Limb (tissue), 2 donors: ENCODE measurements around the gene VSIG4.

Source experiments
- DNase-seq, 2 donors: peaks; one replicate each; pipeline ENCODE4 v3.0.0-alpha.2; 2016; ENCODE audit errors: extremely low spot score in 2 of 2

Gene VSIG4

DNA sequence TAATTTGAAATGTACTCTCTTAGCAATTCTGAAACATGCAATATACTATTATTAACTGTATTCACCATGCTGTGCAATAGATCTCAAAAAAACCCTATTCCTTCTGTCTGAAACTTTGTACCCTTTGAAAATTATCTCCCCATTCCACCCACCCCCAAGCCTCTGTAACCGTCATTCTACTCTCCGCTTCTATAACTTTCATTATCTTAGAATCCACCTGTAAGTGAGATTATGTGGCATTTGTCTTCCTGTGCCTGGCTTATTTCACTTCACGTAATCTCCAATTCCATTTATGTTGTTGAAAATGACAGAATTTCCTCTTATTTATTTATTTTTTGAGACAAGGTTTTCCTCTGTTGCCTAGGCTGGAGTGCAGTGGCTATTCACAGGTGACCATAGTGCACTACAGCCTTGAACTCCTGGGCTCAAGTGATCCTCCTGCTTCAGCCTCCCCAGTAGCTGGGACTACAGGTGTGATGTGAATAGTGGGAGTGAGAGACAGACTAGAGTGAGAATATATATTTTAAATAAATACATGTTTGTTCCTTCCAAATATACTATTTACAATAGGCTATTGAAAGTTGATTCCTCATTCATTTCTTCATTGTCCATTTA is 30.5 kb downstream of the VSIG4 start:
- no peak for DNase-seq

DNA sequence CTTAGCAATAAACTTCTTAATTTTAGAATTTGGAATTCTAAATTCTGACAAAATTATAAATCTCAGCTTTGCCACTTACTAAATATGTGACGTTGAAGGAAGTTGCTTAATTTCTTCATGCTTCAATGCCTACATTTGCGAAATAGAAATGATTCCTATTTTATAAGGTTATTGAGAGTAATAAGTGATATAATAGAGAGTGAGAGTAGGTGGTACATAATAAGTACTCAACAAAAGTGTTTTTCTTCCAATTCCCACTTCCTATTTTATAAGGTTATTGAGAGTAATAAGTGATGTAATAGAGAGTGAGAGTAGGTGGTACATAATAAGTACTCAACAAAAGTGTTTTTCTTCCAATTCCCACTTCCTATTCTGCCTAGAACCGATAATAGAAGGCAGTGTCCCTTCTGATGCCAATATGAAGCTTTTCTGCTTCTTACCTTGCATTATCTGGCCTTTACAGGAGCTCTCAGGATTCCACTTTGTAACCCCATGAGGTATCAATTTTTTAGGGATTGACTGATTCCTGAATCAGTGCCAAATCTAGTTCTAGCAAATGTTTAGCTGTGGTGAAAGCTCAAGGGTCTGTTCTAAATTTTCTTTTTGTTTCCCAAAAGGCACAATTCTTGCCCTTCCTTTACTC is 31.4 kb downstream of the VSIG4 start:
- no peak for DNase-seq

DNA sequence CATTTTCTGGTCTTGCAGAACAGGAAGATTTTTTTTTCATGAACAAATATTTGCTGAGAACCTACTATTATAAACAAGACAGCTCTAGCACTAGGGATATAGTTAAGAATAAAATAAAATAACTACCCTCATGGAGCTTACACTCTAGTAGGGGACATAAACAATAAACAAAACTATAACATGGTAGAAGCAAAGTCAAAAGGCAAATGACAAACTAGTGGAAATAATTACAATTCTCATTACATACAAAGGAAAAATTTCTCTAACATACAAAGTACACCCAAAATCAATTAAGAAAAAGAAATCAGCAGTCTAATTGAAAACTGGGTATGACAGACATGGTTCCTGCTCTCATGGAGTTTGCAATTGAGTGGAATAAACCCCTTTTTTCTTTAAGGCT is 32.0 kb downstream of the VSIG4 start:
- DNase-seq: no peak

DNA sequence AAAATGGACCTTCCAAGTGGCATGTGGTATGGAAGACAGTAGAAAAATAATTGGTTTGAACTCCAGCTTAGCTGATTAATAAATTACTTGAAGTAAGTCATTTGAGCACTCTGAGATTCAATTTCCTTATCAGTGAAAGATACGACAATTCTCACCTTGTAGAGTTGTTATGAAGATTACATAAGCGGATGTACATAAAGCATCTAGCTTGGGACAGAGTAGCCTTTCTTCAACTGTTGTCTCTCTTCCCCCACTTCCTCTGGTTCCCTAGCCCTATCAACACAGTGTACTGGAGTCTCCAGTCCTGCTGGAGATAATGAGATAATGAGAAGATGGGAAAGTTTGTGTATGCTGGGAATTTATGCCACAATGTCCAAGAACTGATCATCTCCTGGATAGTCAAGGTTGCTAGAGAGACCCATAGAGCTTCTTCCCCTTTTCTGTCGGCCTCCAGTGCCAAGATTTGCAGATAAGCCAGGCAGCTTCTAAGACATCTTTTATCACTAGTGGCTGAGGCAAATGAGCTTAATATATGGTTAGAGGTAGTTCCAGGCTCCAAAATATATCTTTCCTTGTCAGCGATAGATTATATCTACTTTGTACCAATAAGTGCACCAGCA is 33.9 kb downstream of the VSIG4 start:
- DNase-seq: no peak

DNA sequence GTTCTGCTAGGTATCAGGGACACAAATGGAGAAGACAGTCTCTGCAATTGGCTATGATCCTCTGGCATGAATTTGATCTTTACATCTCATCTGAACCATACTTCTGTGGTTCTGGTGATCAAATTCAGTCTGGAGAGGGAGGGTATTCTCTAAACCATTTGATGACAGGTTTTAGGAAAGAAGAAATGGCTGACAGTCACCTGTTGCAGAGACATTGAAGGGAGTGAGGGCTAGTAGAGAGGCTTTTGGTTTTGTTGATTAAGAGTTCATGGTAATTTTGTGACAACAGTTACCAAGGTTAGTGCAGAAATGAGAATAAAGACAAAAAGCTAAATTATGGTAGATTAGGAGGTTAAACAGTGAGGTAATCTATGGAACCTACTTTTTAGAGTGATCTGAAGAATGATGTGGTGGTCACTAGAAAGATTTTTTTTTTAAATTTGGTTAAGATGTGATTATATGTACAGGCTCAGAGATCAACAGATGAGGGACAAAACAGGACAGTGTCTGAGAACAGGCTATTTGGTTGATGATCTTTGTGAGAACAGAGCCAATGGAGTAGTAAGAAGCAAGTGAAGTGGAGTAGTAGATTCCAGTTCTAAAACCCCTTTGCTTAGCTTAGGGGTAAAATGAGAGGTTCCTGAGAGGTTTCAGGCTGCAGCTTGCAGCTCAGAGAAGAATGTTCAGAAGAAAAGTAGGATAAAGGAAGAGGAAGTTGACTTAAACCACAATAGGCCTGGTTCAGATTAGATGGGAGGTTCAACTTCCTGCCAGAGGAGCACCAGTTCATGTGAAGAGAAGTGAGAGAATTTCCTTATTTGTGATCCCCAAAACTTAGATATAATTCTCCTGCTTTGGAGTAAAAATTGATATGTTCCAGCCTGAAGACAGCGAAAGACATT is 34.7 kb downstream of the VSIG4 start:
- DNase-seq: no peak

DNA sequence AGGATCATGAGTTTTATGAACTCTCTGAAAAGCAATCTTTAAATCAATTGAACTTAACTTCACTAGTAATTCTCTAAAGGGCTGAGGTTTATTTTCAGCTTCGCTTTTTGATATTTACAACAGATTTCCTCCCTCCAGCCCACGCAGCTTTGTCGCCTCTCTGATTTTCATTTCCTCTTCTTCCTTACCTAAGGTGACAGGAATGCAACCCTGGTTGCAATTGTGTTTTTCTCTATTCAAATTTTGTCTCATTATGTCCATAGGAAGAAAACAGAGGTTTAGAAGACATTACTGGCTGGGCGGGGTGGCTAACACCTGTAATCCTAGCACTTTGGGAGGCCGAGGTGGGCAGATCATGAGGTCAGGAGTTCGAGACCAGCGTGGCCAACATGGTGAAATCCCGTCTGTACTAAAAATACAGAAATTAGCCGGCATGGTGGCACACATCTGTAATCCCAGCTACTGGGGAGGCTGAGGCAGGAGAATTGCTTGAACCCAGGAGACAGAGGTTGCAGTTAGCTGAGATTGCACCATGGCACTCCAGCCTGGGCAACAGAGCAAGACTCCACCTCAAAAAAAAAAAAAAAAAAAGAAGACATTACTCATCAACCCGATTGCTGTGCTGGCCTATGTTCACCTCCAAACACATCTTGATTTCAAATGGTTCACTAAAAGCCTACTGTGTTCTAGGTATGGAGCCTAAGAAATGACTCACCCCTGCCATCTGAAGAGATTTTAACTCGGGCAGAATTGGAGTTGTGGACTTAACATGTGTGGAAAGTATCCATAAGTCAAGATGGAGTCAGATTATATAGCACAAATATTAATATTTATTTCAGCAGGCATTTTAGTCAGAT is 36.8 kb downstream of the VSIG4 start:
- DNase-seq: no peak

DNA sequence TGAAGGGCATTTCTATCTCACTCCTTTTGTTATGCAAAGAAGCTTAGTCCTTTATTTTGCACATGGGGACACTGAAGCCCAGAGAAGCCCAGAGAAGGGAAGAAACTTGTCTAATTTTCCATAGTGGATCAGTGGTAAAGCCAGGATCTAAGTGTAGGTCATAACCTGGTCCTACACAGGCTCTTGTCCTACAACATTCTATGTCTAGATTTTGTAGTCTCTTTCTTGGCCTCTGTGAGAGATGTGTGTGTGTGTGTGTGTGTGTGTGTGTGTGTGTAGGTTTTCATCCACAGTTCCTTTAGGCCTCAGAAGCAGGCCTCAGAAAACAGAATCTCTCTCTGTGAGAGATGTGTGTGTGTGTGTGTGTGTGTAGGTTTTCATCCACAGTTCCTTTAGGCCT is 38.3 kb downstream of the VSIG4 start:
- DNase-seq: no peak

DNA sequence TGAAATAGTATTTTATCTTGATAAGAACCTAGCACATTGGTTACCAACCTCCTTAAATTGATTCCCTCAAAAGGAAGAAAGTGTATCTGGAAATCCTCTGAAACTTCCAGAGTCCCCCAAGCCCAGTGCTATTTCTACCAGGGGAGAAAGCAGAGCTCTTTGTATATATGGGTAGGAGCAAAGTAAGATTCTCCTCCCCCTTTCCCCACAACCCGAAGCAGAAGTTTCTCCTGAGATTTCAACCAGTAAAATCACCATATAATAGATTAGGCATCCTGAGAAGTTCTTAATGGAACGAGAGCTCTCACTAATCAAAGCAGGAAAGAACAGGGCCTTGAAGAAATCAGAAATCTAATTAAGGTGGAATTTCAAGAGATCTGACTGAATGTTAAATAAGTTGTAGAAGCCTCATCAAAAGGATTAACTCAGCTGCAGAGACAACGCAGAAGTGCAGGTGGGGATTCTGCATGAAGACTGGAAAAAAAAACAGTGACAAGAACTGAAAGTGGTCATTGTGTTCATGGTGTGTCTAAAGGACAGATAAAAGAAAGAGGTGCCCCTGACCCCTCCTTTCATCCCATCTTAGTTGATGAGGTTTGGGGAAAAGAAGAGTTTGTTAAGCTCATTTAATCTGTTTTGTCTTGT is 39.1 kb downstream of the VSIG4 start:
- no peak for DNase-seq

DNA sequence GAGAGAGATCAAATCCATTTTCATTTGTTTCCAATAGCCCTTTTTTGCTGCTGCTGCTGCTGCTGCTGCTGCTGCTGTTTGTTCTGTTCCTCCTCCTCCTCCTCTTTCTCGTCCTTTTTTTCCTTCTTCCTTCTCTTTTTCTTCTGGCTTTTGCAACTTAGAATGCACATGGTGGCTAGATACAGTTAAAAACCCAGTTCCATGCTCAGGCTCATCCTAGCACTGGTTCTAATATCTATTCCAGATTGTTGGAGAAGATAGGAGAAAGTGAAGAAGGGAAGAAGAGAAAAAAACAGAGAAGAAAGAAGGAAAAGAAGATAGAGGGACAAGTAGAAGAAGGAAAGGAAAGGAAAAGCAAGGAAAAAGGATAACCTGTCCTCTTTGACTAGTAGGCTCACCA is 39.7 kb downstream of the VSIG4 start:
- no peak for DNase-seq

DNA sequence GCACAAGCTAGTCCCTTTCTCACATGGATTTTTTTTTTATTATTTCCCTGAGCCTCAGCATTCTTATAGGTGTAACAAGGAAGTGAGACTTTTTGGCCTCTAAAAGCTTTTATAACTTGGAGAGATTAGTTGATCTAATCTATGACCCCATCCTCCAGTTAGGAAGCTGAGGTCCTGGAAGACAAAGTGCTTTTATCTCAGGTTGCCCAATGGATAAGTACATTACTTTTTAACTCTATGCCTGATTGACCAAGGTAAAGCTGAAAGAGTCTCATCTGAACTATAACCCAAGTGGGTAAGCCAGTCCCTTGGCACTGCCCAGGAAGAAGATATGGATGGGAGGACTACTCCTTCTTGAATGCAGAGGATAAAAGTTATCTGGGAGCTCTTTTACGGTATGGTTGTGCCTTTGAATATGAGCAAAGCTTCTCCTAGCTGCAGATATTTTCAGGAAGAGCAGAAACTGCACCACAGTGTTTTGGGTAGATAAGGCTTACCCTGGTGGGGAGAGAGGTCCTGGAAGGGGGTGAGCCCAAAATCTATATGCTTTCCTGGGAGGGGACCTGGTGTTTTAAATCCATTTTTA is 40.2 kb downstream of the VSIG4 start:
- DNase-seq: no peak

DNA sequence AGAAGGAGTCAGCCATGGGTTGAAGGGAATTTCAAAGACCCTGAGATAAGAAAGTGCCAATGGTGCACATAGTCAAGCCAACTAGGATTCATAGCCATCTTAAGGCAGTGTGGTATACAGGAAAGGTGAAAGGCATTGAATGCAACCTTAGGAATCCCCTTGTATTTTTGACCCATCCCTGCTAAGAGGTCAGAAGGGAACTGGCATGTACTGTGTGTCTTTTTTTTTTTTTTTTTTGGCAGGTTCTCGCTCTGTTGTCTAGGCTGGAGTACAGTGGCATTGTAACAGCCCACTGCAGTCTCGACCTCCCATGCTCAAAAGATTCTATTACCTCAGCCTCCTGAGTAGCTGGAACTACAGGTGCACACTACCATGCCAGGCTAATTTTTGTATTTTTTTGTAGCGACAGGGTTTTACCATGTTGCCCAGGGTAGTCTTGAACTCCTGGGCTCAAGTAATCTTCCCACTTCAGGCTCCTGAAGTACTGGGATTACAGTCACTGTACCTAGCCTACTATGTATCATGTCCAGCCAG is 40.8 kb downstream of the VSIG4 start:
- no peak for DNase-seq

DNA sequence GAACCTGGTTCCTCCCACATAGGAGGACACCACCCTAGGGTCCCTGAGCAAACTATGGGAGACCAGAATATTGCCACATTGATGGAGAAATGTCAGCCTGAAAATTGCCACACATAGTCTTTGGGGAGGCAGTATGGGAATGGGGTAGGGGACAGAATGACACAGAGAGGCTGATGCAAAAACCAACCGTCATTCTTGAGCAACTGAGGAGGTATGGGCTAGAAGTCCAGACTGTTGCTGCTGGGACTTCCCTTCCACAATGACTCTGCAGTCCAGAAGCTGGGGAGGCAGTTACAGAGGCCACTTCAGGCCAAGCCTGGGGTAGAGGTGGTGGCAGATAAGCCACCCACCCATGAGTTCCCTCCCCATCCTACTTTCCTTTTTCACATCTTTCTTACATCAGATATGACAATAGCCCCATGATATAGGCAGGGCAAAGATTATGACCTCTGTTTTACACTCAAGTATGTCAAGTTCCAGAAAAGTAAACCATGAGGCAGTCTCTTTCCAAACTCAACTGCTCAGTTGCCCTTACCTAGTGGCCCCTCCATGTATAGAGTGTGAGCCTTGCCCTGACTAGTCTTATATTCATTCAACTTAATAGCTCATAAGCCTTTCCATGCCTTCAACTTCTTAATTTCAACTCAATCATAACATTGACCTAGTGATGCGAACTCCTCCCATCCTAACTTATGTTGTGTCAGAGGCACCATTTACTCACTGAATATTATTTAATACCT is 41.7 kb downstream of the VSIG4 start:
- DNase-seq: no peak

DNA sequence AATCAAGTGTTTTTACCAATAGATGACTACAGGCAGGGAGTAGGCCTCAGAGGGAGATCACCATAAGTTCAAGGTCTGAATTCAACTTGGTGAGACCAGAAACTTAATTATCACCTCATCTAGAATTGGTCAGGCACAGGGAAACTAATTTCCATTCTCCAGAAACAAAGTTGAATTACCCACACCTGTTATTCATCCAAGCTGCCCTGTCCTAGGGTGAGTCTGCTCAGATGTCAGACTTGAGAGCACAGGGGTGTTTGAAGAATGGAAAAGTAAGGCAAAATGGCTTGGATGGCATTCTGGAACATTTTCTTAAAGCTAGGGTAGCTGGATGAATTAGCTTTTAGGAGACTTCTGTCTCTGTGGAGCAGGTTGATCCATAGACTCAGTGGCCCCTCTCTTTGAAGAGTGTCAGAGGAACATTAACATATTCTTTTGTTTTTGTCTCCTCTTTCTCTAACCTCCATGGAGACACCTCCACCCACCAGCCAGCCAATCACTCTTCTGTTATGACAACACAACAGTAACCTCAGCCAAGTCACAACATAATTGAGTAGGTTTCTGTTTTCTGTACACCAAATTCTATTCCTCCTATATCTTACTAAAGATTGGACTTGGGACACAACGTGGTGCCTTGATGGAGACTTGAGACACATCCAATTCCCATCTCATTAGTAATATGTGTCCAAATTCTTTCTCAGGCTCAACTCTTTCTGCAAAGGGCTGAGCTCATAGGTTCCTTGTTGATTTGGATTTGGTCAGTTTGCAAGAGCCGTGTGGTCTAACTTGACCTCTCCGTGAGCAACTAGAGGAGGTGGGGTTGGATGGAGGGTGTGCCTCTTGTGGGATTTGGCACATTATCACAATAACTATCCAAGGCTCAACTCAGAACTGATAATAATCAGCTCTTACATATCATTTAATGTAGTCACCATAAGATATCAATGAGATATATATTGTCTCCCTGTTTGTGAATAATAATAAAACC is 45.1 kb downstream of the VSIG4 start:
- DNase-seq: no peak

DNA sequence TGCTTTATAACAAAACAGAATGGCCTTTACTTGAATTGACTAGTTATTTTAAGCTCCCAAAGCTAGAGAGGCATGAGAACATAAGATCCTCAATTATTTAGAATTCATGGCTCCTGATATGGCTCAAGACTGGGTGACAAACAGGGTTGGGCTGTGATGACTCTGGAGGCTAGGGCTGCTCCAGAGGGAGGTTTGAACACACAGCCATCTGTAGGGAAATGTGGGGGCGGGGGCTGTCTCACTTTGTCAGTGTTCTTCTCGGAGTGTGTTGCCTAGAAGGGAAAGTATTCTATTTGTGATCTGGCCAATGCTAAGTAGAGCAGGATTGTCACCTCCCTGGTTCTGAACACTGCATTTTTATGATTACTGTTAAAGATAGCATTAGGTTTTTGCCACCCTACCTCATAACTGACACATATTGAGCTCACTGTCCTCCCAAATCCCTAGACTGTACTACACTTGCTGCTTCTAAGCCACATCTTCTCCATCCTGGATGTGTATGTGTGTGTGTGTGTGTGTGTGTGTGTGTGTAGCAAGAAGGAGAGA is 45.9 kb downstream of the VSIG4 start:
- DNase-seq: no peak

DNA sequence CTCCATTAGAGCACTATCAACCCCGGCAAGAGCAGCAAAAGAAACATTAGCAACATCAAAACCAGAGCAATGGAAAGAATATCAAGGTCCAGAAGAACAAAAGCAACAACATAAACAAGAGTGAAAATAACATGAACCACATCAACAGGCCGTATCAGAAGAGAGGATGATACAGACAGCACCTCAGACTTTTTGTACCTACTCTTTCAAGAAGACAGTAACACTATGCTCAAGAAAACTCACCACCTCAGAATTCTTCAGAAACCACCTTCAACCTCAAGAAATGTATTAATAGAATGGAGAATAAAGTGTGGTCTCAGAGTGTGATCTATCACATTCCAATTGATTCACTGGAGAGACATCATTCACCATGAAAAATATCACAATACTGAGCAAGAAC is 46.5 kb downstream of the VSIG4 start:
- DNase-seq: no peak

DNA sequence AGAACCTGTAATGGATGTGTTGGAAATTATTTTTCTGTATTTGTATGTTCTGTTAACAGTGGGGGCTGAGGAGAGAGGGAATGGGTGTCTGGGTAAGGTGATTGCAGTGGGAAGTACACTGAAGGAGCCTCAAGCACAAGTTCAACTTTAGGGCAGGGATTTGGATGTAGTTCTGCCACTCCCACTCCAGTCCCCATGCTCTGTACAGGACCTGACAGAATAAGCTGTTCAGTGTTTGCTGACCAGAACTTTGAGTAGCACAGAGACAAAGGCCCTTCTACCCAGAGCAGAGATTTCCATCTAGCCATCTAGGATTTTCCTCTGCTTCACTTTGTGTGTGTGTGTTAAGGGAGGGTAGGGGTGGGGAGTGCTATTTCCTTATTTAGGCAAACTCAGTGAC is 49.2 kb downstream of the VSIG4 start:
- no peak for DNase-seq

DNA sequence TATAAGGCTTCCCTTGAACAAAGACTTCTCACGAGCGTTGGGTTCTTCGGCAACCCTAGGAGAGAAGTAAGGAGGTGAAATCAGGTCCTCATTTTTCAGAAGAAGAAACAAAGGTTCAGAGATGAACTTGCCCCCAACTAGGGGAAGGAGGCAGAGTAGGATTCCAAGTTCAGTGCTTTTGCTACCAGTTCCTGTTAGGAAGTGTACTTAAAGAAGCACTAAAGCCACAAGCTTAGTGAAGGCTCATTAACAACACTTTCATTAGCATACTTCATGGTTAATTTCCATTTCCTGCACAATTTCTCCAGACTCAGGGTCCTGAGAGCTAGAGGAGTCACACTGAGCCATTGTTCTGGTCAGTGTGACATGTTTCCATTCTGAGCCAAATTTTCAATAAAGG is 52.1 kb downstream of the VSIG4 start:
- DNase-seq: no peak
